ENCODE results near the gene OPCML. TPM values are rescaled to one million over a fixed set of nuclear protein-coding genes. Genes with fewer than 3 reads are reported as not detected.

OPCML gene
- total and polyA plus RNA-seq, 2 of the 13 experiments (the other 11 are each of a cell fraction or from before 2014, with no cell fraction given) = not detected

- TF ChIP-seq CTCF (CRISPR knock-in tag; IDR thresholded peaks at IDR 0.05) (peak; percentile 86), STAG1 (CRISPR knock-in tag; IDR thresholded peaks at IDR 0.05) (peak; percentile 68), SMYD3 (CRISPR knock-in tag; IDR thresholded peaks at IDR 0.05) (no peak), ZNF891 (CRISPR knock-in tag; IDR thresholded peaks at IDR 0.05) (no peak), SAP130 (CRISPR knock-in tag; IDR thresholded peaks at IDR 0.05; ENCODE audit: low read depth) (no peak), CEBPG (CRISPR knock-in tag; IDR thresholded peaks at IDR 0.05) (no peak), PITX1 (CRISPR knock-in tag; IDR thresholded peaks at IDR 0.05) (no peak), ZNF704 (CRISPR knock-in tag; IDR thresholded peaks at IDR 0.05; ENCODE audit: borderline replicate concordance) (no peak), ONECUT2 (CRISPR knock-in tag; IDR thresholded peaks at IDR 0.05) (no peak), ZNF282 (IDR thresholded peaks at IDR 0.05; ENCODE audit: partially characterized antibody) (no peak), ZKSCAN8 (CRISPR knock-in tag; IDR thresholded peaks at IDR 0.05; ENCODE audit: borderline replicate concordance) (no peak), GMEB1 (CRISPR knock-in tag; IDR thresholded peaks at IDR 0.05; ENCODE audit: borderline replicate concordance) (no peak), THRA (CRISPR knock-in tag; IDR thresholded peaks at IDR 0.05; ENCODE audit: borderline replicate concordance) (no peak), HDAC1 (CRISPR knock-in tag; IDR thresholded peaks at IDR 0.05) (no peak), ZNF382 (CRISPR knock-in tag; IDR thresholded peaks at IDR 0.05; ENCODE audit: borderline replicate concordance) (no peak), ZNF691 (CRISPR knock-in tag; IDR thresholded peaks at IDR 0.05; ENCODE audit: borderline replicate concordance, low read depth) (peak; percentile 27; the same call in 1 of the 2 replicates), XRCC5 (optimal IDR thresholded peaks at IDR 0.05; ENCODE audit: low read length) (peak; percentile 77), TBX2 (CRISPR knock-in tag; IDR thresholded peaks at IDR 0.05; ENCODE audit: borderline replicate concordance) (no peak), ZNF598 (CRISPR knock-in tag; IDR thresholded peaks at IDR 0.05; ENCODE audit: borderline replicate concordance) (0 out of 2 replicates have a peak, but pooled peaks have one; percentile 25), SMC3 (IDR thresholded peaks at IDR 0.05; ENCODE audit: low read length) (peak; percentile 63), PATZ1 (CRISPR knock-in tag; IDR thresholded peaks at IDR 0.05) (no peak)
These were observed 397.8 kb downstream of the OPCML start (continued) for GRCh38 chr11:133134314-133135173.

Measured in HepG2 (cell line).